Mucosa of descending colon (tissue), 3 donors: ENCODE measurements around the gene KCNJ6. TPM values are rescaled to one million over a fixed set of nuclear protein-coding genes. Genes with fewer than 3 reads are reported as not detected.
A peak's percentile ranks its signal among the peaks of the same experiment; 100 is the strongest.
"Not testable (repeated sequence)": the region's sequence is repeated elsewhere in the genome, so short reads cannot be mapped to it uniquely, and the experiment has no call there.

Experiments
- ATAC-seq: fragments of 200-7000 bp; cut with Tn5 transposase; one replicate; pipeline ENCODE4 v1.9.1; 2020; ENCODE audit warnings: mild to moderate bottlenecking, moderate library complexity
- DNase-seq, 3 donors: peaks; one replicate each; pipeline ENCODE4 v3.0.0-alpha.2; 2020
- H3K36me3 ChIP-seq: fragments of 200-600 bp; one replicate; pipeline ENCODE4 v1.8.0; 2021; ENCODE audit warnings: low read depth, mild to moderate bottlenecking
- H3K4me1 ChIP-seq: fragments of 200-600 bp; one replicate; pipeline ENCODE4 v1.8.0; 2021; ENCODE audit warnings: low read depth, mild to moderate bottlenecking
- H3K4me3 ChIP-seq: fragments of 200-600 bp; one replicate; pipeline ENCODE4 v1.8.0; 2021; ENCODE audit warnings: mild to moderate bottlenecking
- H3K9me3 ChIP-seq: fragments of 200-600 bp; one replicate; pipeline ENCODE4 v1.8.0; 2021; ENCODE audit warnings: mild to moderate bottlenecking
- intact Hi-C, 2 donors: fragments of 100-400 bp; cut with DNase I in 1 of 2; cut with micrococcal nuclease in 1 of 2; formaldehyde crosslinking; loops; one replicate each; pipeline versions ENCODE4 v1.11.0 to v1.11.1; 2022; cut with DNase I, micrococcal nuclease
- total RNA-seq, 3 donors: library from RNA; stranded (reverse); fragmentation: NEBNext Ultra II Directional in 2 of 3; extraction: Animal tissue kit (Norgen Biotek cat#: 25700) in 2 of 3; gene quantifications; one replicate each; pipeline versions ENCODE4 v1.2.1 to v1.2.4, GENCODE V29; 2021 to 2023
- TF ChIP-seq, protein P1 (sequence below): fragments of 200-600 bp; IDR thresholded peaks from one replicate; pipeline ENCODE4 v1.8.0; 2022; ENCODE audit warnings: antibody characterized with exemption, mild to moderate bottlenecking
- donor health status: DM: no; HTN: no; CAD: no; lungs with moderate emphysema.
- donor health status: DM: no; HTN: no; CAD: no.
- donor health status: DM: no; HTN: yes; CAD: no.

The KCNJ6 gene
- total RNA-seq, 3 donors from 2014 or later: 0.09 to 0.19 (median 0.14) TPM

DNA sequence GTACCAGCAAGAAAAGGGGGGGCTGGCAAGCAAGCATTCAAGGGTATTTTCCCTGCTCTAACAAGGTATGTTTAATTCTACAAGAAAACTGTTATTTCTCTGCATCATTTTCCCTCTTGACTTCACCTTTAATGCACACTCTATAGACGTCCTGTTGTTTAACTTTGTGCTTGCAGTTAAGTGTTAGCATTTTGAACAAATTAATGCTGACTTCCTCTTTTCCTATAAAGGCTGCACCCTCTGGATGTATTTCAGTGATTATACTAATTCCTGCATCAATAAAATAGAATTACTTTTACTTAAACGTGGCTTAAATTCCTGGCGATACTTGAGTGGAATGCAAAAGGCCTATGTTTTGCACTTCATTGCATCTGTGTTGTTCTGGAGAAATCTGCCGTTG is 183.3 kb downstream of the KCNJ6 start:
- DNase-seq (no peak), ATAC-seq (no peak)
- TF ChIP-seq, protein P1, sequence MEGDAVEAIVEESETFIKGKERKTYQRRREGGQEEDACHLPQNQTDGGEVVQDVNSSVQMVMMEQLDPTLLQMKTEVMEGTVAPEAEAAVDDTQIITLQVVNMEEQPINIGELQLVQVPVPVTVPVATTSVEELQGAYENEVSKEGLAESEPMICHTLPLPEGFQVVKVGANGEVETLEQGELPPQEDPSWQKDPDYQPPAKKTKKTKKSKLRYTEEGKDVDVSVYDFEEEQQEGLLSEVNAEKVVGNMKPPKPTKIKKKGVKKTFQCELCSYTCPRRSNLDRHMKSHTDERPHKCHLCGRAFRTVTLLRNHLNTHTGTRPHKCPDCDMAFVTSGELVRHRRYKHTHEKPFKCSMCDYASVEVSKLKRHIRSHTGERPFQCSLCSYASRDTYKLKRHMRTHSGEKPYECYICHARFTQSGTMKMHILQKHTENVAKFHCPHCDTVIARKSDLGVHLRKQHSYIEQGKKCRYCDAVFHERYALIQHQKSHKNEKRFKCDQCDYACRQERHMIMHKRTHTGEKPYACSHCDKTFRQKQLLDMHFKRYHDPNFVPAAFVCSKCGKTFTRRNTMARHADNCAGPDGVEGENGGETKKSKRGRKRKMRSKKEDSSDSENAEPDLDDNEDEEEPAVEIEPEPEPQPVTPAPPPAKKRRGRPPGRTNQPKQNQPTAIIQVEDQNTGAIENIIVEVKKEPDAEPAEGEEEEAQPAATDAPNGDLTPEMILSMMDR: no peak
- H3K4me3 ChIP-seq: no peak overlapping the region
- no peaks in the 10 kb centered on the region for H3K4me1 ChIP-seq
- H3K36me3 ChIP-seq: no peaks in the 10 kb centered on the region
- intact Hi-C loops: no loop called here
- H3K9me3 ChIP-seq: no peaks in the 10 kb centered on the region

GRCh38 chr21:37724201-37724600 is 192.1 kb downstream of the KCNJ6 start:
- no peaks in the 10 kb centered on the region for H3K9me3 ChIP-seq
- no peak overlapping the region for H3K4me3 ChIP-seq
- no peaks in the 10 kb centered on the region for H3K36me3 ChIP-seq
- no peak for ATAC-seq
- no peaks in the 10 kb centered on the region for H3K4me1 ChIP-seq
- TF ChIP-seq, protein P1: no peak
- intact Hi-C loops: no loop called here
- DNase-seq: no peak

GRCh38 chr21:37717534-37717933 is 198.7 kb downstream of the KCNJ6 start:
- DNase-seq (no peak), ATAC-seq (no peak)

DNA sequence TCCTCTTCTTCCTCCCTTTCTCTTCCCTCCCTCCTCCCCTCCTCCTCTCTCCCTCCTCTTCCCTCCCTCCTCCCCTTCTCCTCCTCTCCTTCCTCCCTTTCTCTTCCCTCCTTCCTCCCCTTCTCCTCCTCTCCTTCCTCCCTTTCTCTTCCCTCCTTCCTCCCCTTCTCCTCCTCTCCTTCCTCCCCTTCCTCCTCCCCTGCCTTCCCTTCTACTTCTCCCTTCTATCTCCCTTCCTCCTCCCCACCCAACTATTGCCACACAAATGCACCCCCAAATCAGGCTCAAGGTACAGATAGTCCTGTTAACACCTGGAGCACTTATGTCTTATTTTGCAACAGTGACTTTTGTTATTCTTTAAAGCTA is 203.7 kb downstream of the KCNJ6 start:
- DNase-seq, H3K9me3 ChIP-seq, H3K4me3 ChIP-seq, ATAC-seq, H3K4me1 ChIP-seq, H3K36me3 ChIP-seq: not testable (repeated sequence)
- intact Hi-C loops: loop anchor here in 1 of 2 donors (10.0 kb wide), 1 partner anchor 412 kb away; no protein-coding TSS in a partner anchor

More at GRCh38 chr21:37717534-37717933, 198.7 kb downstream of the KCNJ6 start:
- no peaks in the 10 kb centered on the region for H3K9me3 ChIP-seq
- no peak overlapping the region for H3K4me3 ChIP-seq
- TF ChIP-seq, protein P1: no peak
- H3K36me3 ChIP-seq: no peaks in the 10 kb centered on the region
- intact Hi-C loops: loop anchor here in 1 of 2 donors (10.0 kb wide), 1 partner anchor 407 kb away; no protein-coding TSS in a partner anchor
- H3K4me1 ChIP-seq: no peaks in the 10 kb centered on the region

GRCh38 chr21:37711836-37712568 is 204.3 kb downstream of the KCNJ6 start:
- no peak overlapping the region for H3K4me3 ChIP-seq
- no peaks in the 10 kb centered on the region for H3K36me3 ChIP-seq
- no peaks in the 10 kb centered on the region for H3K4me1 ChIP-seq
- intact Hi-C loops: loop anchor here in 1 of 2 donors (10.0 kb wide), 1 partner anchor 413 kb away; no protein-coding TSS in a partner anchor
- H3K9me3 ChIP-seq: no peaks in the 10 kb centered on the region
- peak in 2 of 3 donors; percentile 63 to 81 for DNase-seq
- TF ChIP-seq, protein P1: peak; percentile 62
- peak; percentile 75 for ATAC-seq

DNA sequence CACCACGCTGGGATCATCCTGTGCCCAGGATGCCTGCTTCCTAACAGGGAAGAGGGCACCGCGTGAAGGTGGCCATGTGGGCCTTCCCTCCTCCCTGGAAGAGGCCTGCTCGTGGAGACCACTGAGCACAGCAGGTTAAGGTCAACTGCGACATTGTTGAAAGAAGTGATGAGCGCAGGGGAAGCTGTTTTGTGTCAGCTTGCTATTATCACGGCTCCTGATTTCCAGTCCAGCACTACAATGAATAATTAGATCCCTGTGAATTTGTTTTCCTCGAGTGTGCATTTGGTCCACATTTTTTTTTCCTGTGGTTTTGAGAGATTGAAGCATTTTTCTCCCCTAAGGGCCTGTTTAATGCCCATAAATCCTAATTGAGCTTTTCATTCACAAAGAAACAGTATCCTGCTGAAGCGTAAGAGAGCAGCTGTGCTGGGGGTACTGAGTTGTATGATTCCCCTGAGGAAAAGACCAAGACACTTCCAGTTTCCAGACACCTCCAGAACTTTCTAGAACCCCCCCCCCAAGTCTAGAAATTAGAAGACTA is 204.9 kb downstream of the KCNJ6 start:
- Histone ChIP-seq H3K9me3 (no peaks in the 10 kb centered on the region), H3K4me3 (no peak overlapping the region), H3K36me3 (no peaks in the 10 kb centered on the region), H3K4me1 (no peaks in the 10 kb centered on the region)
- no peak for ATAC-seq
- TF ChIP-seq, protein P1: no peak
- no peak for DNase-seq
- intact Hi-C loops: loop anchor here in 1 of 2 donors (10.0 kb wide), 1 partner anchor 413 kb away; no protein-coding TSS in a partner anchor
